Heart right ventricle (tissue), 16 donors: ENCODE results near the gene C16orf90. TPM values are rescaled to one million over a fixed set of nuclear protein-coding genes. Genes with fewer than 3 reads are reported as not detected.

Experiments
- ATAC-seq, 8 donors: fragments of 200-7000 bp; cut with Tn5 transposase; one replicate each; pipeline ENCODE4 v1.9.1; 2020; ENCODE audit warnings: mild to moderate bottlenecking in 8 of 8, moderate library complexity in 8 of 8, moderate number of reproducible peaks in 1 of 8
- DNase-seq, 2 donors: peaks; one replicate each; pipeline ENCODE4 v3.0.0-alpha.2; 2020
- H3K27ac ChIP-seq, 10 donors: fragments of 200-600 bp; sonication (generic) in 2 of 10; one replicate each; pipeline versions ENCODE4 v1.5.0 to v1.8.0; 2020 to 2022; ENCODE audit warnings: mild to moderate bottlenecking in 3 of 10
- H3K27me3 ChIP-seq, 7 donors: fragments of 200-600 bp; one replicate each; pipeline ENCODE4 v1.8.0; 2021 to 2022; ENCODE audit warnings: mild to moderate bottlenecking in 2 of 7
- H3K36me3 ChIP-seq, 9 donors: fragments of 200-600 bp; sonication (generic) in 1 of 9; one replicate each; pipeline versions ENCODE4 v1.5.0 to v1.8.0; 2020 to 2022; ENCODE audit warnings: mild to moderate bottlenecking in 2 of 9
- H3K4me1 ChIP-seq, 9 donors: fragments of 200-600 bp; sonication (generic) in 1 of 9; one replicate each; pipeline versions ENCODE4 v1.5.0 to v1.8.0; 2020 to 2022; ENCODE audit warnings: mild to moderate bottlenecking in 4 of 9
- H3K4me3 ChIP-seq, 10 donors: fragments of 200-600 bp; sonication (generic) in 2 of 10; one replicate each; pipeline versions ENCODE4 v1.5.0 to v1.8.0; 2020 to 2022; ENCODE audit warnings: mild to moderate bottlenecking in 7 of 10, moderate library complexity in 2 of 10
- H3K9me3 ChIP-seq, 11 donors: fragments of 200-600 bp in 10 of 11; sonication (generic) in 2 of 11; one replicate each; pipeline versions ENCODE4 v1.5.0 to v1.8.0; 2013 to 2022; ENCODE audit warnings: mild to moderate bottlenecking in 2 of 11, control low read depth in 1 of 11, moderate library complexity in 1 of 11
- CTCF ChIP-seq, 9 donors: fragments of 200-600 bp; sonication (generic) in 2 of 9; IDR thresholded peaks; one replicate each; pipeline versions ENCODE4 v1.5.0 to v1.8.0; 2021 to 2022; ENCODE audit warnings: antibody characterized with exemption in 9 of 9, mild to moderate bottlenecking in 5 of 9, moderate library complexity in 1 of 9
- WGBS, 2 donors: extraction: QIAGEN DNeasy Blood & Tissue Kit; methylation state at CpG; one replicate each; pipeline ENCODE4 v1.1.7; 2013; ENCODE audit warnings: inconsistent platforms in 1 of 2; 5-methylcytosine and 5-hydroxymethylcytosine counted together
- intact Hi-C, 10 donors: fragments of 100-400 bp; cut with DNase I; formaldehyde crosslinking; loops; one replicate each; pipeline versions ENCODE4 v1.11.1 to v1.14.2; 2022
- polyA plus RNA-seq, 2 donors: library from polyadenylated mRNA; stranded (reverse); fragments of 200-250 nt; gene quantifications; one replicate each; pipeline ENCODE4 v1.2.3, GENCODE V29; 2013
- total RNA-seq, 10 donors: library from RNA; stranded (reverse); fragmentation: NEBNext Ultra II Directional in 3 of 10; extraction: Animal tissue kit (Norgen Biotek cat#: 25700) in 3 of 10; gene quantifications; one replicate each; pipeline versions ENCODE4 v1.2.1 to v1.2.4, GENCODE V29; 2021 to 2023
- donor health status: Arrhythmogenic right ventricular cardiomyopathy.
- donor health status: ischemic (EF 13 %, LVEDD 7.1; RV severe dilation, severe dysfunction).
- donor health status: healthy with polysubstance abuse.
- donor health status: DM: no; HTN: yes; CAD: no.
- donor health status: DM: no; HTN: no; CAD: no.
- donor health status: ischemic (EF 25% LVEDD 6.9; RV normal size, moderate dysfunction).
- donor health status: ischemic (EF 25% LVEDD 5.7; RV mildly dilated, moderate dysfunction).
- donor health status: healthy.
- donor health status: DM: yes; HTN: yes; CAD: no.
- donor health status: Ischemic cardiomyopathy.
- donor health status: ischemic (EF 35%, LVEDD 5.7; RV mildly dilated, moderate dysfunction).
- donor health status: nonischemic (EF 11% LVEDD 7.7; RV severe dilation, severe dysfunction).
- donor health status: DM: yes; HTN: yes; CAD: no.
- donor health status: PGD.
- donor health status: ischemic (EF 29% LVEDD 5.4; RV normal size, mild dysfunction).
- donor health status: nonischemic (EF 23%, LVEDD 6.1; RV moderate dilation, normal function).

The C16orf90 gene
- total and polyA plus RNA-seq, 12 donors = not detected

GRCh38 chr16:3470723-3471122 lies 24.6 kb downstream of the C16orf90 start:
- Histone ChIP-seq H3K27me3 (no peaks in the 10 kb centered on the region), H3K36me3 (peaks cover 0 to 49% (median 3%) of the 10 kb centered on the region in 9 donors), H3K4me1 (peaks cover 24 to 88% (median 66%) of the 10 kb centered on the region in 9 donors), H3K9me3 (no peaks in the 10 kb centered on the region), H3K4me3 (no peak overlapping the region), H3K27ac (peak overlapping the region in 1 of 10 donors; percentile 43)
- no peak for TF ChIP-seq CTCF (IDR thresholded peaks at IDR 0.05)
- peak in 2 of 8 donors; percentile 7 to 62 for ATAC-seq
- no peak for DNase-seq
- intact Hi-C loops = no loop called here
- 72 to 82% methylated on average over 9 of the region's 9 CpGs for WGBS, 2 donors

GRCh38 chr16:3469736-3470135 lies 25.6 kb downstream of the C16orf90 start:
- ATAC-seq = no peak
- H3K27ac ChIP-seq = no peak overlapping the region
- DNase-seq = no peak

GRCh38 chr16:3468501-3468900 lies 26.8 kb downstream of the C16orf90 start:
- Histone ChIP-seq H3K4me1 (peaks cover 23 to 90% (median 68%) of the 10 kb centered on the region in 9 donors), H3K4me3 (no peak overlapping the region), H3K9me3 (no peaks in the 10 kb centered on the region), H3K27me3 (no peaks in the 10 kb centered on the region), H3K36me3 (peaks cover 0 to 43% (median 3%) of the 10 kb centered on the region in 9 donors), H3K27ac (no peak overlapping the region)
- DNase-seq (no peak), ATAC-seq (no peak)
- TF ChIP-seq CTCF (IDR thresholded peaks at IDR 0.05) = no peak
- WGBS, 2 donors = 73 to 74% methylated on average over 15 of the region's 15 CpGs
- intact Hi-C loops = no loop called here

More at GRCh38 chr16:3469736-3470135, 25.6 kb downstream of the C16orf90 start:
- intact Hi-C loops = no loop called here
- WGBS, 2 donors = 84 to 86% methylated on average over 7 of the region's 7 CpGs
- no peak for TF ChIP-seq CTCF (IDR thresholded peaks at IDR 0.05)
- H3K9me3 ChIP-seq = no peaks in the 10 kb centered on the region
- no peak overlapping the region for H3K4me3 ChIP-seq
- peaks cover 28 to 90% (median 70%) of the 10 kb centered on the region in 9 donors for H3K4me1 ChIP-seq
- H3K27me3 ChIP-seq = no peaks in the 10 kb centered on the region
- peaks cover 0 to 50% (median 3%) of the 10 kb centered on the region in 9 donors for H3K36me3 ChIP-seq

- no peak for TF ChIP-seq CTCF (IDR thresholded peaks at IDR 0.05)
- no peak for DNase-seq
- intact Hi-C loops = no loop called here
- Histone ChIP-seq H3K27ac (no peak overlapping the region), H3K4me1 (peaks cover 23 to 92% (median 65%) of the 10 kb centered on the region in 9 donors), H3K27me3 (no peaks in the 10 kb centered on the region), H3K36me3 (peaks cover 0 to 42% (median 3%) of the 10 kb centered on the region in 9 donors), H3K4me3 (no peak overlapping the region), H3K9me3 (no peaks in the 10 kb centered on the region)
- ATAC-seq = no peak
- WGBS, 2 donors = 79 to 84% methylated on average over 4 of the region's 4 CpGs
Observed at GRCh38 chr16:3467921-3468320, 27.4 kb downstream of the C16orf90 start.
